AG10803 (cell line): Measurements from ENCODE around the gene TSACC.

Experiments used
- DNase-seq: peaks from one replicate; pipeline ENCODE4 v3.0.0; 2010; ENCODE audit warnings: low read depth
- H3K4me3 ChIP-seq: 2 replicates; pipeline ENCODE4 v1.5.1; 2011; ENCODE audit warnings: mild to moderate bottlenecking, low read length, control low read depth
- TF ChIP-seq, protein P1 (sequence below): conservative IDR thresholded peaks from 2 replicates; pipeline ENCODE4 v1.5.1; 2011; ENCODE audit warnings: mild to moderate bottlenecking, low read length, control low read depth, inconsistent platforms

TSACC gene

DNA sequence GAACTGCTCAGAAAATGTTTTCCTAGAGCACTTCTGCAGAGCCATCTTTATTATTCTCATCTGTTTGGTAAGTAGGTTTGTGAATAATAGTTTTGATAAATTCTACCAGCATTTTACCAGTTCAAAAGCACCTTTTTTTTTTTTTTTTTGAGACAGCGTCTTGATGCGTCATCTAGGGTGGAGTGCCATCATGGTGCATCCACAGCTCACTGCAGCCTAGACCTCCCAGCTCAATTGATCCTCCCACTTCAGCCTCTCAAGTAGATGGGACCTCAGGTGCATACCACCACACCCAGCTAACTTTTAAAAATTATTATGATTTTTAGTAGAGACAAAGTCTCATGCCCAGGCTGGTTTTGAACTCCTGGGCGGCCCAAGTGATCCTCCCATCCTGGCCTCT lies 20.9 kb downstream of the TSACC start:
- TF ChIP-seq, protein P1, sequence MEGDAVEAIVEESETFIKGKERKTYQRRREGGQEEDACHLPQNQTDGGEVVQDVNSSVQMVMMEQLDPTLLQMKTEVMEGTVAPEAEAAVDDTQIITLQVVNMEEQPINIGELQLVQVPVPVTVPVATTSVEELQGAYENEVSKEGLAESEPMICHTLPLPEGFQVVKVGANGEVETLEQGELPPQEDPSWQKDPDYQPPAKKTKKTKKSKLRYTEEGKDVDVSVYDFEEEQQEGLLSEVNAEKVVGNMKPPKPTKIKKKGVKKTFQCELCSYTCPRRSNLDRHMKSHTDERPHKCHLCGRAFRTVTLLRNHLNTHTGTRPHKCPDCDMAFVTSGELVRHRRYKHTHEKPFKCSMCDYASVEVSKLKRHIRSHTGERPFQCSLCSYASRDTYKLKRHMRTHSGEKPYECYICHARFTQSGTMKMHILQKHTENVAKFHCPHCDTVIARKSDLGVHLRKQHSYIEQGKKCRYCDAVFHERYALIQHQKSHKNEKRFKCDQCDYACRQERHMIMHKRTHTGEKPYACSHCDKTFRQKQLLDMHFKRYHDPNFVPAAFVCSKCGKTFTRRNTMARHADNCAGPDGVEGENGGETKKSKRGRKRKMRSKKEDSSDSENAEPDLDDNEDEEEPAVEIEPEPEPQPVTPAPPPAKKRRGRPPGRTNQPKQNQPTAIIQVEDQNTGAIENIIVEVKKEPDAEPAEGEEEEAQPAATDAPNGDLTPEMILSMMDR = no peak
- H3K4me3 ChIP-seq = no peak overlapping the region
- DNase-seq = no peak

DNA sequence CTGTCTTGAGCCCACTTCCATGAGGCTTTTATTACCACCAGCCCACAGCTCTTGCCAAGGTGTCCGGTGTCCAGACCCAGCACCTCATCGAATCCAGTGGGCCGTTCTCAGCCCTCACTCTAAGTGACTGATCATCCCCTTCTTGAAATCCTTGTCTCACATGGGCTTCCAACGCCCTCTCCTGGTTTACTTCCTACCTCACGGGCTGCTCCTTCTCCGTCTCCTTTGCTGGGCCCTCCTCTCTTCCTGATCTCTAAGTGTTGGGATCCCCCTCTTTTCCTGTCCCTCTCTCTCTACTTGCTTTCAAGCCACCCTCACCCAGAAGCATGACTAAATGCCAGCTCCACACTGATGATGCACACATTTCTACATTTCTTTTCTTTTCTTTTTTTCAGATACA lies 21.6 kb downstream of the TSACC start:
- TF ChIP-seq, protein P1 = peak; percentile 67
- peak; percentile 59 for DNase-seq

DNA sequence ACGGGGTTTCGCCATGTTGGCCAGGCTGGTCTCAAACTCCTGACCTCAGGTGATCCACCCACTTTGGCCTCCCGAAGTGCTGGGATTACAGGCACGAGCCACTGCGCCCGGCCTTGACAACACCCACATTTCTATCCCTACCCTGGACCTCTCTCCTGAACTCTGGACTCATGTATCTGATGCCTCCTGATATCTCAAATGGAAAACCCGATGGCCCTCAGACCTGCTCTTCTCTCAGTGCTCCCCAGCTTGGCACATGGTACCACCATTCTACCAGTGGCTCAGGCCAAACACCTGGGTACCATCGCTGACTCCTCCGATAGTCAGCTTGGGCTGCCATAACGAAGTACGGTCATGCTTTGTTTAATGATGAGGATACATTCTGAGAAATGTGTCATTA lies 22.2 kb downstream of the TSACC start:
- DNase-seq = no peak
- TF ChIP-seq, protein P1 = no peak
- no peak overlapping the region for H3K4me3 ChIP-seq

More for the DNA sequence above, 21.6 kb downstream of the TSACC start:
- H3K4me3 ChIP-seq = no peak overlapping the region

DNA sequence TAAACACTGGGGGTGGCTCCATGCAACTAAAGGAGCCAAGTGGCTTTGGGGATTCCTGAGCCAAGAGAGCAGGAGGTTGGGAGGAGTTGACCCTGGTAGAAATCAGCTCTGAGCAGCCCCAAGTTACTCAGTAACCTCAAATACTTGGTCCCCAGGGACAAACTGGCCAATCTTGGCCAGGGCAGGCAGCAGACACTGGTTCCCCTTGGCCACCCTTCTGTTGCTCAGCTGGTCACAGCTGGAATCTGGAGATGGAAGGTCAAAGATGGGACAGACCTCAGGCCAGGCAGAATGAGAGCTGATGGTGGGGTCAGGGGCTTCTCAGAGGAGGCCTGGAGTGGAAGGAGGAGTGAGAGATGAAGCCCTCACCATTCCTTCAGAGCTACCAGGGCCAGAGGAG lies 27.4 kb downstream of the TSACC start:
- no peak overlapping the region for H3K4me3 ChIP-seq
- no peak for DNase-seq

DNA sequence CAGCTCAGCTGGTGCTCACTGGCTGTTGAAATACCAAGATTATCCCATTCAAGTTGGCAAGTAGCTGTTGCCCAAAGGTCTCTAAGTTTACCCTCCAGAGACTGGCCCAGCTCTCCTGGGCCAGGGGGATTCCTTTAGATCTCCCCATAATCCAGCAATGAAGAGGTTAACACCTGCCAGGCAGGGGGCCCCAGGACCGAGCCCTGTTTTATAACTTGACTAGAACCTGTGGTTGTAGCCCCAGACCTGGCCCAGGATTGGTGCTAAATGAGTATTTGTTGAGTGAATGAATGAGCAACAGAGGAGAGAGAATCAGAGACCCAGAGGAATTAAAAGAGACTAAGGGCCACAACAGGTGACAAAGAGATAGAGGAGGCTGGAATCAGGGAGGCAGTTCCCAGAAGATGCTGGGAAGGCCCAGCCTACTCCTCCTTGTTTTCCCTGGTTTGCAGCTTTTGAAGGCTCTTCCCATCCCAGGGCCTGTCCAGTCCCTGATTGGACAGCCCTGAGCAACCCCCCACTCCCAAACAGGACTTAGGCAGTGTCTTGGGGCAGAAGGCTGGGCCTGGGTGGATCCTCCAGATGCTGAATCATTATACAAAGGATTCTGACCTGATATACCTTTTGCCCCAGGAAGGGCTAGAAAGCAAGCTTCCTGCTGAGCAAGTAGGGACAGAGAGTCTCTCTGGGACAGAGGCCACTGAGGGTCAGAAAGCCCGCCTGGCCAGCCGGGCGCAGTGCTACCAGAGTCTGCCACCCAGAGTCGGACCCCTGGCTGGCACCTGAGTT lies 28.2 kb downstream of the TSACC start:
- TF ChIP-seq, protein P1 = no peak
- no peak for DNase-seq

More for the DNA sequence above, 27.4 kb downstream of the TSACC start:
- TF ChIP-seq, protein P1 = no peak

DNA sequence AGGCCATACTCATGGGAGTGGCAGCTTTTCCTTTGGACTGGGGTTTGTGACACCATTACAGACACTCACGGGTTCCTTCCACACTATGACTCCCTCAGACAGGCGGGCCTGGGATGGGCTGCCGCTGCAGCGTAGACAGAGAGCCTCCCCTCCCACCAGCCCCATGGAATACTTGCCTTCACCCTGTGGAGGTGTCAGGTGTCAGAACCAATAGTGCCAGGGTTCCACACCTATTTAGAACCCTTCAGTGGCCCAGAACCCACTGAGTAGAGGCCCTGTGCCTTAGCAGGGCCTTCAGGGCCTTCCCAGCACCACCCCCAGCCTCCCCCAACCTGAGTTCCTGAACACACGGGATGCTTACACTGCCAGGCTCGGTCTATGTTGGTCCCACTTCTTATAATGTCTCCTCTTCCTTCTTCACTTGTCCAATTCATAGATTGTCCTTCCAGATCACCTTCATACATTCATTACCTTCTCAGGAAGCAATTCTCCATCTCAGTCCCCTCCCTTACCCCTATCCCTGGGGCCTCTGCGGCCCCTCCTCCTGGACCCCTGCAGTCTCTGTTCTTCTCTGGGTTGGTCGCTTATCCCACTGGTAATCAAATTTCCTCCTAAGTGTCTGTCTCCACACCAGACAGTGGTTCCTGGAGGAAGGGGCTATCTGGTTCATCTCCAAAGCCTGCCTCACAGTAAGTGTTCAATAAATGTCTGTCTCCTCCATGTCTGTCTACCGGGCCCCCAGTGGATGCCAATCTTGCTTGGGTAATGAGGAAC lies 29.2 kb downstream of the TSACC start:
- no peak overlapping the region for H3K4me3 ChIP-seq
- DNase-seq = no peak
- TF ChIP-seq, protein P1 = no peak

More for the DNA sequence above, 28.2 kb downstream of the TSACC start:
- H3K4me3 ChIP-seq = no peak overlapping the region
